Spleen (tissue), 7 donors: ENCODE results near the gene SIRT7.

Experiments used
- CTCF ChIP-seq, 11 experiments: fragments of 200-600 bp in 7 of 11; fragments of 450-650 bp in 4 of 11; sonication (generic) in 4 of 11; IDR thresholded peaks in 8 of 11; conservative IDR thresholded peaks in 3 of 11; 1 replicate in 7 of 11; 2 replicates in 4 of 11; pipeline versions ENCODE4 v1.4.0 to v1.8.0; 2016 to 2021; ENCODE audit warnings: antibody characterized with exemption in 11 of 11, inconsistent platforms in 4 of 11, mild to moderate bottlenecking in 1 of 11
- POLR2A ChIP-seq, 3 donors: fragments of 450-650 bp; IDR thresholded peaks; one replicate each; pipeline ENCODE4 v1.5.1; 2017; ENCODE audit warnings: antibody characterized with exemption in 3 of 3, mild to moderate bottlenecking in 1 of 3
- POLR2AphosphoS5 ChIP-seq, 3 donors: sonication (generic); formaldehyde crosslinking; IDR thresholded peaks; one replicate each; pipeline ENCODE4 v1.5.1; 2017; ENCODE audit warnings: antibody characterized with exemption in 3 of 3
- donor health status: DM: no; HTN: no; CAD: no; lungs with moderate emphysema.
- donor health status: DM: no; HTN: no; CAD: no.
- donor health status: DM: no; HTN: no; CAD: no.

GRCh38 chr17:81950501-81950900 lies 32.5 kb upstream of the SIRT7 start:
- TF ChIP-seq POLR2A (IDR thresholded peaks at IDR 0.05) (no peak), CTCF (IDR thresholded peaks at IDR 0.05 in 8 of 11, conservative IDR thresholded peaks at IDR 0.05 in 3 of 11) (no peak), POLR2AphosphoS5 (IDR thresholded peaks at IDR 0.05) (no peak)
